Natural killer cell (primary cell): ENCODE data around the gene ARHGAP26. TPM values are rescaled to one million over a fixed set of nuclear protein-coding genes. Genes with fewer than 3 reads are reported as not detected.
"Not testable (repeated sequence)": the region's sequence is repeated elsewhere in the genome, so short reads cannot be mapped to it uniquely, and the experiment has no call there.

ENCODE experiments used
- ATAC-seq, 3 donors: fragments of 150-1000 bp in 2 of 3; fragments of 200-7000 bp in 1 of 3; cut with Tn5 transposase; 1 replicate in 1 of 3; 2 replicates in 2 of 3; pipeline ENCODE4 v1.10.0; 2021; ENCODE audit warnings: mild to moderate bottlenecking in 2 of 3, moderate library complexity in 2 of 3
- DNase-seq, 2 donors: peaks; one replicate each; pipeline versions ENCODE4 v3.0.0 to v3.0.0-alpha.2; 2013 to 2021; ENCODE audit warnings: mixed read lengths in 1 of 2
- H3K27ac ChIP-seq: one replicate; pipeline ENCODE4 v1.5.1; 2013; ENCODE audit warnings: mild to moderate bottlenecking, low read length
- H3K27me3 ChIP-seq: one replicate; pipeline ENCODE4 v1.6.1; 2013; ENCODE audit warnings: low read length; ENCODE audit not compliant: control insufficient read depth, insufficient read depth
- H3K36me3 ChIP-seq: one replicate; pipeline ENCODE4 v1.6.1; 2013; ENCODE audit warnings: low read length; ENCODE audit not compliant: control insufficient read depth, insufficient read depth
- H3K4me1 ChIP-seq: one replicate; pipeline ENCODE4 v1.6.1; 2013; ENCODE audit warnings: low read length; ENCODE audit not compliant: control insufficient read depth, insufficient read depth
- H3K4me3 ChIP-seq: one replicate; pipeline ENCODE4 v1.5.1; 2013; ENCODE audit warnings: low read length
- H3K9me3 ChIP-seq: one replicate; pipeline ENCODE4 v1.6.1; 2013; ENCODE audit warnings: low read length; ENCODE audit not compliant: control insufficient read depth, insufficient read depth
- H3K27ac Mint-ChIP-seq, 2 donors: one replicate each; pipeline ENCODE4 v1.8.0; 2022; ENCODE audit warnings: mild to moderate bottlenecking in 2 of 2, mixed read lengths in 2 of 2, moderate library complexity in 1 of 2
- H3K27me3 Mint-ChIP-seq, 2 donors: one replicate each; pipeline ENCODE4 v1.8.0; 2022; ENCODE audit warnings: low read depth in 2 of 2, mixed read lengths in 2 of 2
- H3K36me3 Mint-ChIP-seq: one replicate; pipeline ENCODE4 v1.8.0; 2022; ENCODE audit warnings: mixed read lengths
- H3K4me1 Mint-ChIP-seq, 2 donors: one replicate each; pipeline ENCODE4 v1.8.0; 2022; ENCODE audit warnings: mixed read lengths in 2 of 2
- H3K4me3 Mint-ChIP-seq: one replicate; pipeline ENCODE4 v1.8.0; 2022; ENCODE audit warnings: mild to moderate bottlenecking, moderate library complexity, mixed read lengths
- H3K9me3 Mint-ChIP-seq, 2 donors: one replicate each; pipeline ENCODE4 v1.8.0; 2022; ENCODE audit warnings: mixed read lengths in 2 of 2
- CTCF ChIP-seq: fragments of 200-600 bp; IDR thresholded peaks from one replicate; pipeline ENCODE4 v1.8.0; 2022; ENCODE audit warnings: antibody characterized with exemption
- WGBS: methylation state at CpG from one replicate; pipeline ENCODE4 v1.1.7; 2013; ENCODE audit warnings: missing lambda C conversion rate; ENCODE audit not compliant: insufficient coverage; 5-methylcytosine and 5-hydroxymethylcytosine counted together
- intact Hi-C: fragments of 100-400 bp; cut with micrococcal nuclease; formaldehyde crosslinking; loops from one replicate; pipeline ENCODE4 v1.14.2; 2022
- total RNA-seq, 4 donors: library from RNA; stranded (reverse); fragments of 120-200 nt in 1 of 4; gene quantifications; one replicate each; pipeline versions ENCODE4 v1.2.3 to v1.2.4, GENCODE V29; 2013 to 2022

The ARHGAP26 gene
- total RNA-seq, 3 donors from 2014 or later (not counting 1 experiment from before 2014, with no cell fraction given) = 153 to 159 (median 158) TPM

- Histone ChIP-seq H3K4me1 (peaks cover 52% of the 10 kb centered on the region), H3K9me3 (no peaks in the 10 kb centered on the region), H3K27ac (peak overlapping the region; percentile 54), H3K27me3 (no peaks in the 10 kb centered on the region), H3K4me3 (no peak overlapping the region), H3K36me3 (peaks cover 4% of the 10 kb centered on the region)
- intact Hi-C loops = loop anchor here (5.0 to 10.0 kb wide), 2 partner anchors 299 to 477 kb away; partner anchors contain the start of gene NR3C1
- ATAC-seq = no peak
- Mint-ChIP-seq H3K4me3 (peak overlapping the region; percentile 22), H3K9me3 (peaks cover 0 to 2% of the 10 kb centered on the region in 2 donors), H3K27ac (peak overlapping the region; percentile 86 to 98), H3K27me3 (no peaks in the 10 kb centered on the region), H3K36me3 (no peaks in the 10 kb centered on the region), H3K4me1 (peaks cover 84 to 86% of the 10 kb centered on the region in 2 donors)
- no peak for DNase-seq
- no peak for TF ChIP-seq CTCF
- 52% methylated on average over 3 of the region's 3 CpGs for WGBS
Observed at GRCh38 chr5:142925795-142926194, 155.6 kb downstream of the ARHGAP26 start.

- H3K27ac ChIP-seq = peak overlapping the region; percentile 54
- 64% methylated on average over 4 of the region's 4 CpGs for WGBS
- H3K4me1 ChIP-seq = peaks cover 56% of the 10 kb centered on the region
- no peak overlapping the region for H3K4me3 ChIP-seq
- Mint-ChIP-seq H3K9me3 (peaks cover 0 to 2% of the 10 kb centered on the region in 2 donors), H3K27me3 (no peaks in the 10 kb centered on the region), H3K27ac (peak overlapping the region; percentile 86 to 98), H3K36me3 (no peaks in the 10 kb centered on the region), H3K4me1 (peaks cover 91 to 93% of the 10 kb centered on the region in 2 donors), H3K4me3 (peak overlapping the region; percentile 22)
- no peaks in the 10 kb centered on the region for H3K9me3 ChIP-seq
- H3K36me3 ChIP-seq = peaks cover 3% of the 10 kb centered on the region
- no peaks in the 10 kb centered on the region for H3K27me3 ChIP-seq
- TF ChIP-seq CTCF = no peak
- ATAC-seq (no peak), DNase-seq (no peak)
- intact Hi-C loops = loop anchor here (5.0 to 10.0 kb wide), 2 partner anchors 298 to 476 kb away; partner anchors contain the start of gene NR3C1
Observed at GRCh38 chr5:142926549-142926948, 156.4 kb downstream of the ARHGAP26 start.

- H3K9me3 ChIP-seq, H3K27me3 Mint-ChIP-seq, H3K4me3 ChIP-seq, H3K27me3 ChIP-seq, H3K9me3 Mint-ChIP-seq, ATAC-seq, DNase-seq, H3K36me3 Mint-ChIP-seq: not testable (repeated sequence)
- Histone ChIP-seq H3K27ac (peak overlapping the region; percentile 93), H3K36me3 (peaks cover 17% of the 10 kb centered on the region), H3K4me1 (peaks cover 61% of the 10 kb centered on the region)
- H3K4me3 Mint-ChIP-seq = peak overlapping the region; percentile 83
- H3K27ac Mint-ChIP-seq = peak overlapping the region; percentile 94 to 98
- 96% methylated on average over 11 of the region's 11 CpGs for WGBS
- intact Hi-C loops = loop anchor here (1.0 to 10.0 kb wide), 5 partner anchors 48 to 473 kb away; partner anchors contain the start of gene NR3C1
- peaks cover 92 to 96% of the 10 kb centered on the region in 2 donors for H3K4me1 Mint-ChIP-seq
Observed at GRCh38 chr5:142928999-142929398, 158.8 kb downstream of the ARHGAP26 start.

- Histone ChIP-seq H3K9me3 (no peaks in the 10 kb centered on the region), H3K27ac (peak overlapping the region; percentile 93), H3K36me3 (peaks cover 18% of the 10 kb centered on the region), H3K4me3 (no peak overlapping the region), H3K27me3 (no peaks in the 10 kb centered on the region), H3K4me1 (peaks cover 55% of the 10 kb centered on the region)
- DNase-seq (peak; percentile 59 to 75), ATAC-seq (peak; percentile 85 to 91 (median 86))
- Mint-ChIP-seq H3K4me1 (peaks cover 92 to 96% of the 10 kb centered on the region in 2 donors), H3K36me3 (no peaks in the 10 kb centered on the region), H3K4me3 (peak overlapping the region; percentile 83), H3K27me3 (no peaks in the 10 kb centered on the region), H3K27ac (peak overlapping the region; percentile 94 to 98), H3K9me3 (peaks cover 0 to 2% of the 10 kb centered on the region in 2 donors)
- no peak for TF ChIP-seq CTCF
- intact Hi-C loops = loop anchor here (1.0 to 10.0 kb wide), 5 partner anchors 47 to 473 kb away; partner anchors contain the start of gene NR3C1
- WGBS = 12% methylated on average over 2 of the region's 2 CpGs
Observed at GRCh38 chr5:142929587-142929986, 159.4 kb downstream of the ARHGAP26 start.
